ENCODE measurements around the gene FASN. TPM values are rescaled to one million over a fixed set of nuclear protein-coding genes. Genes with fewer than 3 reads are reported as not detected.

Gene FASN
- total RNA-seq, 1 experiment from 2014 or later, result 433 TPM

DNA sequence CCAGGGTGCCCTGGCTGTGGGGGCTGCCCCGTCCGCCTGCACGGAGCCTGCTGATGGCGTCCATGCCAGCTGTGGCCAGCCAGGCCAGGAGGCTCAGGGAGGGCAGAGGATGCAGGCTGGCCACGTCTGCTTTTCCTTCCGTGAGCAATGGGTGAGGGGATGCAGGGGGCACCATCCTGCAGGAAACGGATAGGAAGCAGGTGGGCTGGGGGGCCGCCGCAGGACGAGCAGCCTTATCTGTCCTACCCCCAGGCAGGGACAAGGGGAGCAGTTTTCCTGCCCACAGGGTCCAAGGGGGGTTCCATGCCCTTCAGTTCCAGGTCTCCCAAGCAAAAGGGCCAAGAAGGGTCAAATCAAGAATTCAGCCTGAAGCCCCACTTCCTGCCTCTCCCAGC, 39.2 kb downstream of the FASN start:
- no peak overlapping the region for H3K27ac Mint-ChIP-seq
- Histone ChIP-seq H3K27ac (ENCODE audit: insufficient read length, low read depth, low read length) (no peak overlapping the region), H3K27me3 (ENCODE audit: insufficient read depth, low read length) (no peaks in the 10 kb centered on the region), H2BK12ac (ENCODE audit: insufficient read length, low read depth, low read length) (no peak overlapping the region), H3K18ac (ENCODE audit: insufficient read length, low read depth, low read length) (no peak overlapping the region), H2AFZ (ENCODE audit: low read length) (no peak overlapping the region), H3K79me2 (ENCODE audit: insufficient read depth, low read length) (no peaks in the 10 kb centered on the region), H4K20me1 (ENCODE audit: control insufficient read depth, insufficient read depth, insufficient read length) (peaks cover 3% of the 10 kb centered on the region), H2BK5ac (ENCODE audit: insufficient read length, low read length) (no peak overlapping the region), H3K79me1 (ENCODE audit: insufficient read depth, low read depth, low read length, poor library complexity, severe bottlenecking) (no peaks in the 10 kb centered on the region), H3K9me3 (ENCODE audit: control insufficient read depth, low read depth, low read length) (no peaks in the 10 kb centered on the region), H3K4me1 (ENCODE audit: insufficient read depth, low read length) (no peaks in the 10 kb centered on the region), H3K14ac (ENCODE audit: insufficient read depth, low read length) (no peak overlapping the region), H3K23me2 (ENCODE audit: insufficient read length, low read depth, low read length, poor library complexity, severe bottlenecking) (no peaks in the 10 kb centered on the region), H2BK20ac (ENCODE audit: low read depth, low read length, poor library complexity, severe bottlenecking) (no peak overlapping the region), H4K8ac (replicated peaks; ENCODE audit: insufficient read length, low read depth, low read length) (no peak overlapping the region), H3T11ph (ENCODE audit: low read length) (no peak overlapping the region), H2BK15ac (ENCODE audit: low read depth, low read length) (no peak overlapping the region), H2AK5ac (ENCODE audit: insufficient read length, low read length) (no peak overlapping the region), H3K23ac (ENCODE audit: insufficient read length, low read depth, low read length) (no peak overlapping the region), H3K4ac (ENCODE audit: low read depth, low read length) (no peak overlapping the region), H4K5ac (ENCODE audit: insufficient read length, low read depth, low read length) (no peak overlapping the region), H4K91ac (ENCODE audit: insufficient read length, low read depth, low read length) (no peak overlapping the region), H3K4me2 (ENCODE audit: insufficient read depth, insufficient read length, low read length) (no peak overlapping the region), H3K56ac (ENCODE audit: insufficient read length, low read depth, low read length) (no peak overlapping the region), H2BK120ac (ENCODE audit: low read depth, low read length, poor library complexity, severe bottlenecking) (no peak overlapping the region), H3K9ac (ENCODE audit: extremely low read depth, insufficient read length, low read length) (no peak overlapping the region)
- no CpG with 5 or more reads among the region's 10 CpGs for WGBS (ENCODE audit: extremely low coverage, insufficient read length, low lambda C conversion rate)
- H3K4me1 Mint-ChIP-seq, result no peaks in the 10 kb centered on the region
- peaks cover 6 to 48% (median 44%) of the 10 kb centered on the region in 3 experiments for H3K36me3 Mint-ChIP-seq (ENCODE audit: insufficient read depth in 1 of 3, low read depth in 3 of 3)
- H3K27me3 Mint-ChIP-seq (ENCODE audit: low read depth), result no peaks in the 10 kb centered on the region
- H3K4me3 Mint-ChIP-seq, result no peak overlapping the region
- DNase-seq, result no peak
- no peak for TF ChIP-seq CTCF (conservative IDR thresholded peaks at IDR 0.05)
- H3K9me3 Mint-ChIP-seq, result no peaks in the 10 kb centered on the region

Data from H9 (cell line).